GM12874 (cell line): ENCODE results near the gene PEAK1.

ENCODE experiments used
- CTCF ChIP-seq: IDR thresholded peaks from 2 replicates; pipeline ENCODE4 v1.5.1; 2011; ENCODE audit warnings: low read depth, mild to moderate bottlenecking, control low read depth, low read length, moderate library complexity; ENCODE audit not compliant: insufficient read depth

The PEAK1 gene

DNA sequence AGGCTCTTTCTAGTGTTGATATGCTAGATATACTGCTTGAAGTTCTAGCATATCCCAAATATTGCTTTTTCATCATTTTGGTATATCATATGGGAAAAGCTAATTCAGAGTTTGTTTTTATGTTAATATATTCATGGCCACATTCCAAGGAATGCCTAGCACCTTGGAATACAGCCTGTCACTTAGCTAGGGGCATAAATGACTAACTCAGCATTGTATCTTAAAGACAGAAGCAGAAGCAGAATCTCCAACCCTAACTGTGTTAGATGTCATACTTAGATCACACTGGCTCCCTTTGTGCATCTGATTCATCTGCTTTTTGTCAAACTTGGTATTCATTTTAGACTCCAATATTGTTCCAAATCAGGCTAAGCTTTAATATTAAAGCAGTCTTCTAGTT is 218.2 kb downstream of the PEAK1 start:
- no peak for TF ChIP-seq CTCF

DNA sequence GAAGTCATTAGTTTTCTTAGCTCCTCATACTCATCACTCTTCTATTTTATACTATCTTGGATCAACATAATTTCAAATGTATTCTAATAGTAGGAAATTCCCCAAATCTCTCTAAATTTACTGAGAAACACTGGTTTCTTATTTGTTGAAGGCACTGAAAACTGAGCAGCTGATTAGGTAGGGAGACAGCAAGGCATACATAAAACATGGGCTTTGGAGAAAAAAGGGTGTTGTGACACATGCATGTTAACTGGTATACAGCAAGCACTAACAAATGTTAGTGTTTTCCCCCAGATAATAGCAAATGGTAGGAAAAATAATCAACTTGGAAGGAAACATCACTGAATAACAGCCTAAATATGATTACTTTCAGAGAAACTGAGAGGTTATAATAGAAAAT is 223.5 kb downstream of the PEAK1 start:
- no peak for TF ChIP-seq CTCF

GRCh38 chr15:77195586-77195985 is 224.3 kb downstream of the PEAK1 start:
- TF ChIP-seq CTCF = no peak

- TF ChIP-seq CTCF = no peak
Measured at GRCh38 chr15:77192451-77192850, 227.5 kb downstream of the PEAK1 start.

DNA sequence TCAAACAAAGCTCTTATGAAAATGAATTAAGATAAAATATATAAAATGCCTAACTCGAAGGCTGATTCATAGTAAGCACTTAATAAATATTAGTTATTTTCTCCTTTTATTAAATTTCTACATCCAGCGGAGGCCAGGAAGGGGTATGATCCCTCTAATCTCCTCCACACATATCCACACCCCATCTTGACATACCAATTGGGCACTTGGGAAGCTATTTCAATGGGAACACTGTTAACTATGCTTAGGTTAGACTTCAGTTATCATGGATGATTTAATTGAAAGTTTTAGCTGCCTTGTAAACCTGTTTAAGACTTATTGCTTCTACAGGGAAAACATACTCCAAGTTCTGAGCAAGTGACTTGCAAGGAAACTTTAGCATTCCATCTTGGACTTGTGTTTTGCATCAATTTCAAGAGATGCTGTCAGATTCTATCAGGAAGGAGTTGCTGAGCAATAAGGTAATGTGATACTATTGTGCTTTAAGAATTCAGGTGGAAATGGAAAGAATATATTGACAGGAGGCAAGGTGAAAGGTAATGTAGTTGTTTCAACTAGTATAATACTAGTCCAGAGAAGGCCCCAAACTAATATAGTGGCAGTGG is 228.6 kb downstream of the PEAK1 start:
- no peak for TF ChIP-seq CTCF

DNA sequence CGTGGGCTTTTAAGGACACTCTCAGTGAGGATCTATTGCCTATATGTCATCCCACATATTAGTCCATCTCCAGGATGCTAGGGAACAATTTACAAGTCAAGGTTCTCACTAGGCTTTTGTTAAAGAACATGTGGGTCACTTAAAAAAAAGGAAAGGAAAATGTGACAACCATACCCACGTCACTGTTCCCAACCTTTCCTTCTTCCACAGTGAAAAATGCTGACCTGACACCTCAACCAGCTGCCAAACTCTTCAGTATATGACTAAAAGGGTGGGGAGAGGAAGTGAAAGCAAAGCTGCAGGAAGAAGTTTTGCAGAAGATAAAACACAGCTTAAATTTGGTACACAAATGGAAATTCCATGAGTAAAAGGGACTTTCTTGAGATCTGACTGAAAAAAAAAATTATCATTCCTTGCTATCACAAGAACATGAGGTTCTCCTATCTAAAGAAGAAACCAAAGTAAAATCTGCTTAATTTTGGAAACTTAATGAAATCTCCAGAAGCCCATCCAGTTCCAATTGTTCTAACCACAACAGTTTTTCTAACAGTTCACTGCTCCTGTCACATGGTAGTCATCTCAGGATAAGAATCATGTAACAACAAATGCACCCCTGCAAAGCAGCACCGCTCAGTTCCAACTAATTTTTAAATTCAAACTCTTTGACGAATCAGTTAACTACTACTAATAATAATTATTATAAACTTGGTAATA is 232.0 kb downstream of the PEAK1 start:
- no peak for TF ChIP-seq CTCF

GRCh38 chr15:77186594-77187011 is 233.3 kb downstream of the PEAK1 start:
- peak; percentile 58 for TF ChIP-seq CTCF
